Fibroblast of lung (primary cell): ENCODE data around the gene RFX2. TPM values are rescaled to one million over a fixed set of nuclear protein-coding genes. Genes with fewer than 3 reads are reported as not detected.

Experiments used
- DNase-seq, 2 donors: peaks; one replicate each; pipeline versions ENCODE4 v3.0.0 to v3.0.0-alpha.2; 2010; ENCODE audit warnings: low read depth in 2 of 2
- H2AFZ ChIP-seq: 2 replicates; pipeline ENCODE4 v1.5.1; 2012; ENCODE audit warnings: low read length, control low read depth, inconsistent platforms
- H3K27ac ChIP-seq: 2 replicates; pipeline ENCODE4 v1.5.1; 2011; ENCODE audit warnings: low read length, control low read depth; ENCODE audit not compliant: insufficient read depth
- H3K27me3 ChIP-seq: 2 replicates; pipeline ENCODE4 v1.5.1; 2011; ENCODE audit warnings: mild to moderate bottlenecking, low read length; ENCODE audit not compliant: control insufficient read depth, insufficient read depth
- H3K36me3 ChIP-seq: 2 replicates; pipeline ENCODE4 v1.5.1; 2011; ENCODE audit warnings: low read length; ENCODE audit not compliant: control insufficient read depth, insufficient read depth
- H3K4me1 ChIP-seq: 2 replicates; pipeline ENCODE4 v1.5.1; 2011; ENCODE audit warnings: low read length; ENCODE audit not compliant: control insufficient read depth, insufficient read depth; ENCODE audit errors: extremely low read depth
- H3K4me2 ChIP-seq: 2 replicates; pipeline ENCODE4 v1.5.1; 2011; ENCODE audit warnings: low read length, control low read depth; ENCODE audit not compliant: insufficient read depth; ENCODE audit errors: extremely low read depth
- H3K4me3 ChIP-seq, 4 experiments: fragments of 200-600 bp in 1 of 4; sonication (generic) in 1 of 4; replicated peaks in 1 of 4; 2 replicates each; pipeline ENCODE4 v1.5.1; 2011 to 2016; ENCODE audit warnings: low read length in 4 of 4, low read depth in 3 of 4, mild to moderate bottlenecking in 3 of 4, control low read depth in 2 of 4, inconsistent platforms in 1 of 4, mixed read lengths in 1 of 4; ENCODE audit not compliant: insufficient read depth in 1 of 4; ENCODE audit errors: control extremely low read depth in 1 of 4
- H3K79me2 ChIP-seq: 2 replicates; pipeline ENCODE4 v1.5.1; 2012; ENCODE audit warnings: mild to moderate bottlenecking, low read length, inconsistent platforms; ENCODE audit not compliant: control insufficient read depth, insufficient read depth
- H3K9ac ChIP-seq: 2 replicates; pipeline ENCODE4 v1.5.1; 2011; ENCODE audit warnings: mild to moderate bottlenecking, low read length, control low read depth; ENCODE audit not compliant: insufficient read depth
- H3K9me3 ChIP-seq: 2 replicates; pipeline ENCODE4 v1.5.1; 2012; ENCODE audit warnings: low read depth, low read length; ENCODE audit not compliant: control insufficient read depth, insufficient read depth
- H4K20me1 ChIP-seq: 2 replicates; pipeline ENCODE4 v1.5.1; 2011; ENCODE audit warnings: low read length; ENCODE audit not compliant: control insufficient read depth, insufficient read depth; ENCODE audit errors: extremely low read depth
- EZH2 ChIP-seq: IDR thresholded peaks from 2 replicates; pipeline ENCODE4 v1.5.1; 2012; ENCODE audit warnings: low read length, control low read depth, mild to moderate bottlenecking; ENCODE audit errors: missing control alignments
- polyA plus RNA-seq, 2 donors: library from polyadenylated mRNA; depleted of rRNA in 1 of 2; stranded (reverse) in 1 of 2; unstranded in 1 of 2; fragments of >200 nt; gene quantifications; 2 replicates each; pipeline ENCODE4 v1.2.1, GENCODE V29; 2011 to 2012; ENCODE audit warnings: missing spikeins in 1 of 2
- total RNA-seq: library from RNA; depleted of rRNA; stranded (reverse); fragments of >200 nt; gene quantifications from 2 replicates; pipeline ENCODE4 v1.2.1, GENCODE V29; 2014
- TF ChIP-seq, protein P1 (sequence below), 2 donors: IDR thresholded peaks in 1 of 2; conservative IDR thresholded peaks in 1 of 2; 1 replicate in 1 of 2; 2 replicates in 1 of 2; pipeline ENCODE4 v1.5.1; 2011 to 2012; ENCODE audit warnings: low read length in 2 of 2, control low read depth in 1 of 2, inconsistent platforms in 1 of 2, low read depth in 1 of 2, mild to moderate bottlenecking in 1 of 2

The RFX2 gene
- total and polyA plus RNA-seq, 2 donors (not counting 1 experiment from before 2014, with no cell fraction given) = 2.5 to 9.6 TPM

- DNase-seq = peak; percentile 97 to 99
- H3K79me2 ChIP-seq = peaks cover 54% of the 10 kb centered on the region
- no peaks in the 10 kb centered on the region for H4K20me1 ChIP-seq
- no peaks in the 10 kb centered on the region for H3K9me3 ChIP-seq
- H3K36me3 ChIP-seq = peaks cover 7% of the 10 kb centered on the region
- H2AFZ ChIP-seq = peak within 1 kb of the TSS; percentile 42
- peaks cover 24% of the 10 kb centered on the region for H3K4me1 ChIP-seq
- TF ChIP-seq, protein P1, sequence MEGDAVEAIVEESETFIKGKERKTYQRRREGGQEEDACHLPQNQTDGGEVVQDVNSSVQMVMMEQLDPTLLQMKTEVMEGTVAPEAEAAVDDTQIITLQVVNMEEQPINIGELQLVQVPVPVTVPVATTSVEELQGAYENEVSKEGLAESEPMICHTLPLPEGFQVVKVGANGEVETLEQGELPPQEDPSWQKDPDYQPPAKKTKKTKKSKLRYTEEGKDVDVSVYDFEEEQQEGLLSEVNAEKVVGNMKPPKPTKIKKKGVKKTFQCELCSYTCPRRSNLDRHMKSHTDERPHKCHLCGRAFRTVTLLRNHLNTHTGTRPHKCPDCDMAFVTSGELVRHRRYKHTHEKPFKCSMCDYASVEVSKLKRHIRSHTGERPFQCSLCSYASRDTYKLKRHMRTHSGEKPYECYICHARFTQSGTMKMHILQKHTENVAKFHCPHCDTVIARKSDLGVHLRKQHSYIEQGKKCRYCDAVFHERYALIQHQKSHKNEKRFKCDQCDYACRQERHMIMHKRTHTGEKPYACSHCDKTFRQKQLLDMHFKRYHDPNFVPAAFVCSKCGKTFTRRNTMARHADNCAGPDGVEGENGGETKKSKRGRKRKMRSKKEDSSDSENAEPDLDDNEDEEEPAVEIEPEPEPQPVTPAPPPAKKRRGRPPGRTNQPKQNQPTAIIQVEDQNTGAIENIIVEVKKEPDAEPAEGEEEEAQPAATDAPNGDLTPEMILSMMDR (conservative IDR thresholded peaks at IDR 0.05 in 1 of 2, IDR thresholded peaks at IDR 0.05 in 1 of 2; ENCODE audit: low read depth in 1 of 2, low read length in 2 of 2) = no peak
- TF ChIP-seq EZH2 = no peak
- no peaks in the 10 kb centered on the region for H3K27me3 ChIP-seq
- H3K27ac ChIP-seq = peak within 1 kb of the TSS; percentile 73
- H3K4me2 ChIP-seq = peak within 1 kb of the TSS; percentile 98
- H3K9ac ChIP-seq = peak within 1 kb of the TSS; percentile 94
- peak within 1 kb of the TSS; percentile 90 to 92 (median 90) for H3K4me3 ChIP-seq
These were observed 132.3 kb downstream of the RFX2 start, which contains the start of gene RANBP3 for GRCh38 chr19:5977785-5978605. Gene RANBP3, minus strand, starts transcription at chr19:5978140. Its CDS starts 58 bp downstream, at chr19:5978082.

GRCh38 chr19:5977222-5977784 is 133.0 kb downstream of the RFX2 start:
- H3K4me2 ChIP-seq = peak overlapping the region; percentile 98
- no peaks in the 10 kb centered on the region for H3K27me3 ChIP-seq
- peaks cover 60% of the 10 kb centered on the region for H3K79me2 ChIP-seq
- no peak for TF ChIP-seq EZH2
- TF ChIP-seq, protein P1 (conservative IDR thresholded peaks at IDR 0.05 in 1 of 2, IDR thresholded peaks at IDR 0.05 in 1 of 2; ENCODE audit: low read depth in 1 of 2, low read length in 2 of 2) = no peak
- no peaks in the 10 kb centered on the region for H3K9me3 ChIP-seq
- H3K9ac ChIP-seq = peak overlapping the region; percentile 94
- peak overlapping the region; percentile 90 to 92 (median 90) for H3K4me3 ChIP-seq
- H3K4me1 ChIP-seq = peaks cover 24% of the 10 kb centered on the region
- H3K27ac ChIP-seq = peak overlapping the region; percentile 73
- H4K20me1 ChIP-seq = no peaks in the 10 kb centered on the region
- no peak overlapping the region for H2AFZ ChIP-seq
- peaks cover 7% of the 10 kb centered on the region for H3K36me3 ChIP-seq
- DNase-seq = no peak

- TF ChIP-seq, protein P1 (conservative IDR thresholded peaks at IDR 0.05 in 1 of 2, IDR thresholded peaks at IDR 0.05 in 1 of 2; ENCODE audit: low read depth in 1 of 2, low read length in 2 of 2) = no peak
- no peak for TF ChIP-seq EZH2
- no peak for DNase-seq
- Histone ChIP-seq H3K9me3 (no peaks in the 10 kb centered on the region), H3K4me3 (peak overlapping the region; percentile 90 to 92 (median 90)), H3K79me2 (peaks cover 65% of the 10 kb centered on the region), H3K36me3 (peaks cover 7% of the 10 kb centered on the region), H3K9ac (peak overlapping the region; percentile 94), H3K4me1 (peaks cover 24% of the 10 kb centered on the region), H3K4me2 (peak overlapping the region; percentile 98), H4K20me1 (no peaks in the 10 kb centered on the region), H3K27me3 (no peaks in the 10 kb centered on the region), H3K27ac (peak overlapping the region; percentile 73), H2AFZ (no peak overlapping the region)
These were observed 133.5 kb downstream of the RFX2 start for GRCh38 chr19:5976768-5977167.
